Measurements from ENCODE around the gene DLK2. TPM values are rescaled to one million over a fixed set of nuclear protein-coding genes. Genes with fewer than 3 reads are reported as not detected.

The DLK2 gene
- total RNA-seq, 1 experiment from 2014 or later: 3.6 TPM

GRCh38 chr6:43445576-43445975 is 9.8 kb downstream of the DLK2 start:
- Histone ChIP-seq H3K36me3 (ENCODE audit: low read depth) (no peaks in the 10 kb centered on the region), H4K20me1 (ENCODE audit: insufficient read depth) (no peaks in the 10 kb centered on the region), H3K4me3 (no peak overlapping the region), H3K9me3 (ENCODE audit: insufficient read depth, low read depth) (no peaks in the 10 kb centered on the region), H3K4me1 (replicated peaks; ENCODE audit: insufficient read depth) (no peaks in the 10 kb centered on the region), H3K9me2 (ENCODE audit: insufficient read depth) (no peaks in the 10 kb centered on the region), H3K4me2 (no peak overlapping the region), H3K27me3 (ENCODE audit: insufficient read depth, low read depth) (no peaks in the 10 kb centered on the region), H3F3A (ENCODE audit: insufficient read depth, low read depth) (no peaks in the 10 kb centered on the region), H3K79me2 (ENCODE audit: low read depth) (no peaks in the 10 kb centered on the region), H3K27ac (no peak overlapping the region), H2AFZ (no peak overlapping the region)
- no peak for TF ChIP-seq CTCF (conservative IDR thresholded peaks at IDR 0.05)
- TF ChIP-seq EZH2 (IDR thresholded peaks at IDR 0.05; ENCODE audit: low read depth): no peak
- BruUV-seq (replicated peaks): no TSS peak
- DNase-seq: no peak
- intact Hi-C loops (cut with micrococcal nuclease; ENCODE audit: unreplicated experiment): no loop called here
- CTCF ChIA-PET: no interaction called here
- POLR2A ChIA-PET (ENCODE audit: unreplicated experiment): no interaction called here

DNA sequence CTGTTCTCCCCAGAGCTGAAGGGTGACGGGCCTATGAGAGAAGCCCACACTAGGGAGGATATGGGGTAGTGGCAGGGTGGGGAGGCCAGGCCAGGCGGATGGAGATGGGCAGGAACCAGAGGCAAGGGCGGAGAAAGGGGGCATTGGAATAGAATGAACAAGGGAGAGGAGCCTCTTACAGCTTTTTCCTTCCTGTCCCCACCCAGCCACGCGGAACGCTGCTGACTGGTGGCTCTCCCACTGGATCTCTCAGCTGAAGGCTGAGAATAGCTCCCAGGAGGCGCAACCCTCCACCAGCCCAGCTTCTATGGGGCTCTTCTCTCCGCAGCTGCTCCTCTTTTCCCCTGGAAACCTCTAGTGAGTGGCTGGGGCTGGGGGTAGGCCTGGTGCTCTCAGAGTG is 10.8 kb downstream of the DLK2 start:
- Histone ChIP-seq H3K27ac (no peak overlapping the region), H4K20me1 (ENCODE audit: insufficient read depth) (no peaks in the 10 kb centered on the region), H2AFZ (no peak overlapping the region), H3K4me3 (no peak overlapping the region), H3K9me3 (ENCODE audit: insufficient read depth, low read depth) (no peaks in the 10 kb centered on the region), H3K4me2 (no peak overlapping the region), H3F3A (ENCODE audit: insufficient read depth, low read depth) (no peaks in the 10 kb centered on the region), H3K79me2 (ENCODE audit: low read depth) (no peaks in the 10 kb centered on the region), H3K4me1 (replicated peaks; ENCODE audit: insufficient read depth) (no peaks in the 10 kb centered on the region), H3K36me3 (ENCODE audit: low read depth) (no peaks in the 10 kb centered on the region), H3K27me3 (ENCODE audit: insufficient read depth, low read depth) (no peaks in the 10 kb centered on the region), H3K9me2 (ENCODE audit: insufficient read depth) (no peaks in the 10 kb centered on the region)
- BruUV-seq (replicated peaks): no TSS peak
- ChIA-PET POLR2A (ENCODE audit: unreplicated experiment) (no interaction called here), CTCF (no interaction called here)
- DNase-seq: no peak
- intact Hi-C loops (cut with micrococcal nuclease; ENCODE audit: unreplicated experiment): no loop called here
- TF ChIP-seq EZH2 (IDR thresholded peaks at IDR 0.05; ENCODE audit: low read depth) (no peak), CTCF (conservative IDR thresholded peaks at IDR 0.05) (no peak)

DNA sequence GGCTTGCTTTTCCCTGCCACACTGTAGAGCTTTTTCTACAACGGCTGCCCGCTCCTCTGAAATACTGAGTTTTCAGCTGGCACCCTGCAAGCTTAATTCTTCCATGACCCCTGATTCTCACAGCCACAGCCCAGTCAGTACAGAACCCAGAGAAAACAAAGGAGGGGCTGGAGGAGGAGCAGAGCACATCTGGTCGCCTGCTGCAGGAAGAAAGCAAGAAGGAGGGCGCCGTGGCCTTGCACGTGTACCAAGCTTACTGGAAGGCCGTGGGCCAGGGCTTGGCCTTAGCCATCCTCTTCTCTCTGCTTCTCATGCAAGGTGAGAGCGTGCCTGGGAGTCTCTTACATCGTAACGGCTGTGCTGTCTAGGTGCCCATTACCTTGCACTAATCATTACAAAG is 11.3 kb downstream of the DLK2 start:
- Histone ChIP-seq H3K36me3 (ENCODE audit: low read depth) (no peaks in the 10 kb centered on the region), H3K4me1 (replicated peaks; ENCODE audit: insufficient read depth) (no peaks in the 10 kb centered on the region), H4K20me1 (ENCODE audit: insufficient read depth) (no peaks in the 10 kb centered on the region), H3K9me3 (ENCODE audit: insufficient read depth, low read depth) (no peaks in the 10 kb centered on the region), H3K79me2 (ENCODE audit: low read depth) (no peaks in the 10 kb centered on the region), H3K4me3 (no peak overlapping the region), H2AFZ (no peak overlapping the region), H3K9me2 (ENCODE audit: insufficient read depth) (no peaks in the 10 kb centered on the region), H3F3A (ENCODE audit: insufficient read depth, low read depth) (no peaks in the 10 kb centered on the region), H3K27ac (no peak overlapping the region), H3K27me3 (ENCODE audit: insufficient read depth, low read depth) (no peaks in the 10 kb centered on the region), H3K4me2 (no peak overlapping the region)
- POLR2A ChIA-PET (ENCODE audit: unreplicated experiment): no interaction called here
- intact Hi-C loops (cut with micrococcal nuclease; ENCODE audit: unreplicated experiment): no loop called here
- no peak for DNase-seq
- BruUV-seq (replicated peaks): no TSS peak
- TF ChIP-seq EZH2 (IDR thresholded peaks at IDR 0.05; ENCODE audit: low read depth) (no peak), CTCF (conservative IDR thresholded peaks at IDR 0.05) (no peak)
- CTCF ChIA-PET: no interaction called here

Measured in PC-9 (cell line).